Esophagus (tissue), 2 donors: ENCODE measurements around the gene WDPCP. TPM values are rescaled to one million over a fixed set of nuclear protein-coding genes. Genes with fewer than 3 reads are reported as not detected.
"Not testable (repeated sequence)": the region's sequence is repeated elsewhere in the genome, so short reads cannot be mapped to it uniquely, and the experiment has no call there.

Experiments used
- H3K27ac ChIP-seq, 2 donors: one replicate each; pipeline ENCODE4 v1.5.1; 2013; ENCODE audit warnings: low read depth in 2 of 2, mild to moderate bottlenecking in 2 of 2, inconsistent platforms in 1 of 2, low read length in 1 of 2, moderate library complexity in 1 of 2
- H3K27me3 ChIP-seq, 2 donors: one replicate each; pipeline ENCODE4 v1.6.1; 2013; ENCODE audit warnings: low read length in 2 of 2, control low read depth in 1 of 2, mild to moderate bottlenecking in 1 of 2; ENCODE audit not compliant: insufficient read depth in 2 of 2, control insufficient read depth in 1 of 2
- H3K36me3 ChIP-seq, 2 donors: one replicate each; pipeline ENCODE4 v1.6.1; 2013; ENCODE audit warnings: low read length in 1 of 2; ENCODE audit not compliant: control insufficient read depth in 2 of 2, insufficient read depth in 2 of 2
- H3K4me1 ChIP-seq, 2 donors: one replicate each; pipeline ENCODE4 v1.6.1; 2013; ENCODE audit warnings: low read length in 1 of 2; ENCODE audit not compliant: control insufficient read depth in 2 of 2, insufficient read depth in 2 of 2
- H3K4me3 ChIP-seq, 2 donors: one replicate each; pipeline ENCODE4 v1.5.1; 2013; ENCODE audit warnings: low read length in 2 of 2, mild to moderate bottlenecking in 2 of 2, low read depth in 1 of 2, moderate library complexity in 1 of 2
- H3K9me3 ChIP-seq, 2 donors: one replicate each; pipeline ENCODE4 v1.6.1; 2013; ENCODE audit warnings: mild to moderate bottlenecking in 2 of 2, low read depth in 1 of 2, low read length in 1 of 2, moderate library complexity in 1 of 2; ENCODE audit not compliant: control insufficient read depth in 2 of 2, insufficient read depth in 1 of 2
- WGBS, 2 donors: extraction: QIAGEN DNeasy Blood & Tissue Kit; methylation state at CpG; one replicate each; pipeline ENCODE4 v1.1.7; 2013; 5-methylcytosine and 5-hydroxymethylcytosine counted together
- polyA plus RNA-seq, 2 donors: library from polyadenylated mRNA; stranded (reverse); fragments of 200-250 nt; gene quantifications; one replicate each; pipeline ENCODE4 v1.2.3, GENCODE V29; 2013
- donor health status: healthy with polysubstance abuse.
- donor health status: Bipolar disorder and iron deficiency.

WDPCP gene
- polyA plus RNA-seq, 2 donors = 0.81 to 0.94 TPM

DNA sequence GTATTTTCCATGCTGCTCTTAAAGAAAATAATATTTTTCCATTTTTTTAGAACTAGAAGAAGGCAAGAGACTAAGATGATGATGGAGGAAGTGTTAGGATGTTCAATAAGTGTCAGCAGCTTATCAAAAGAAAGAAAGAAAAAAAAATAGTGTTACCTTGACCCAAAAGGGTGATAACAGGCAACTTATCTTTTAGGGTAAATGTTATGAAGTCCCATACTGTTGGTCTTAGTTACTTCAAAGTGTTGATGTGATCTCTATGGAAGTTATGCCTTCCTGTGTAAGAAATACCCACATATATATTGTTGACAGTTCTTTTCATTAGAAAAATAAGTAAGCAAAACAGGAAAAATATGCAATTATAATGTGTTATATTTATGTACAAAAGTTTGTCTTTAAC lies 394.1 kb downstream of the WDPCP start:
- Histone ChIP-seq H3K27ac (no peak overlapping the region), H3K4me1 (no peaks in the 10 kb centered on the region), H3K36me3 (no peaks in the 10 kb centered on the region), H3K9me3 (peaks cover 0 to 3% of the 10 kb centered on the region in 2 donors), H3K27me3 (no peaks in the 10 kb centered on the region), H3K4me3 (no peak overlapping the region)

DNA sequence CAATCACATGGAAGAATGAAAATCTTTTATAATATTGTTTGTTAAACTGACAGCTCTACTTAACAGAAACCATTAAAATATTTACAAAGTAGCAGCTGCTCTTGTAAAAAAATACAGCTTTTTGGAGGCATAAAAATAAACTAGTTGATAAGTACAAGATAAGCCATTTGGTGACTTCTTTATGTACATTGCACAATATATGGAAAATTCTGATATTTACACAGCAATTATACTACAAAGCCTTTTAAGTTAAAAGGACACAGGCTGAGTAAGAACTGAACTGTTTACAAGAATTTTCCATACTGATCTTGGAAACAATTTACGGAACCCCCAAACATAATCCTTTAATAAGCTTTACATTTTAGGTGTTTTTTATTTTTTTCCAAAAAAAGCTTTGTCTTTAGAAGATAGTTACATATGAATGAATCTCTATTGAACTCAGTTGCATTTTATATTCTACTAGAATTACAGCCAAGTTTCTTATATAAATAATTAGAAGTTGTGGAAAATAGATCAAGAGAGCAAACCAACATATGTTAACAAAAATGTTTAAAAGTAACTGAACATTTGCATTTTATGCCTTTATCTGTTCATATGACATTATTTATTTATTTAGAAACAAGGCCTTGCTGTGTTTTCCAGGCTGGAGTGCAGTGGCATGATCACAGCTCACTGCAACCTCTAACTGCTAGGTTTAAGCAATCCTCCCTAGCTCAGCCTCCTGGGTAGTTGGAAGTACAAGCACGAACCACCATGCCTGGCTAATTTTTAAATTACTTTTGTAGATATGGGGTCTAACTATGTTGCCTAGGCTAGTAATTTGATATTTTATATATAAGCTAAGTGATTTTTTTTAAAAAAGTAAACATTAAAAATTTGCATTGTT lies 395.1 kb downstream of the WDPCP start:
- Histone ChIP-seq H3K27ac (no peak overlapping the region), H3K36me3 (no peaks in the 10 kb centered on the region), H3K9me3 (peaks cover 0 to 3% of the 10 kb centered on the region in 2 donors), H3K4me1 (no peaks in the 10 kb centered on the region), H3K4me3 (no peak overlapping the region), H3K27me3 (no peaks in the 10 kb centered on the region)
- 75 to 80% methylated on average over 2 of the region's 2 CpGs for WGBS, 2 donors

DNA sequence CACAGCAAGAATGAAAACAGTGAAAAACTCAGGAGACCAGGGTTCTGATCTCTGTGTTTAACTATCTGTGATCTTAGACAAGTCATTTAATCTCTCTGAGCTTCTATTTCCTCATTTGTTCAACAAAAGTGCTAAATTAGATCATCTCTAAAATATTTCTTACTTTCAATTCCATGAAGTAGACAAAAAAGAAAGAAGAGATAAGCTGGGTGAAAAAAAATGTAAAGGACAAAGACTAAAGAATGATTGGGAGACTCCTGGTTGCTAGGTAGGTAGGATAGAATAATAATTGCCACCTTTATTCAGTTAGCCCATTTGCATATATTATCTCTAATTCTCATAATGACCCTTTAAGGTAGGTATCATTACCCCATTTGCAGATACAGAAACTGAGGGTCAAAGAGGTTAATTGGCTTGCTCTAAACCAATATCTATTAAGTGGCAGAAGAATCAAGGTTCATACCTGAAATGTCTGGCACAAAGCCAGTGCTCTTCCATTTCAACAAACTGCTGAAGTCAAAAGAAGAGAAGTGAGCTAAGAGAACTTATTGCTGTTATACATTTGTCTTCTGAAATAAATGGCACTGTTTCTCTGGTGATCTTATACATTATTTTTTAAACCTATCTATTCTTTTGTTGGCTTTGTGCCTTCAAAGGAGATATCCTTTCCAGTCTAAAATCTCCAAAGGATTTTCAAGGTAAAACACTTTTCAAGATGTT lies 395.9 kb downstream of the WDPCP start:
- Histone ChIP-seq H3K27me3 (no peaks in the 10 kb centered on the region), H3K36me3 (no peaks in the 10 kb centered on the region), H3K9me3 (peaks cover 0 to 3% of the 10 kb centered on the region in 2 donors), H3K27ac (no peak overlapping the region), H3K4me3 (no peak overlapping the region), H3K4me1 (no peaks in the 10 kb centered on the region)

- Histone ChIP-seq H3K9me3 (peaks cover 2 to 3% of the 10 kb centered on the region in 2 donors), H3K27me3 (no peaks in the 10 kb centered on the region), H3K4me3 (no peak overlapping the region), H3K27ac (no peak overlapping the region), H3K36me3 (no peaks in the 10 kb centered on the region), H3K4me1 (no peaks in the 10 kb centered on the region)
- WGBS, 2 donors = 39 to 45% methylated on average over 4 of the region's 4 CpGs
Measured at GRCh38 chr2:63189026-63189425, 399.3 kb downstream of the WDPCP start.

- Histone ChIP-seq H3K27ac (no peak overlapping the region), H3K36me3 (no peaks in the 10 kb centered on the region), H3K4me1 (no peaks in the 10 kb centered on the region), H3K9me3 (peaks cover 2 to 3% of the 10 kb centered on the region in 2 donors), H3K27me3 (no peaks in the 10 kb centered on the region), H3K4me3 (no peak overlapping the region)
- WGBS, 2 donors = 68 to 90% methylated on average over 3 of the region's 3 CpGs
Measured at GRCh38 chr2:63186331-63186730, 401.9 kb downstream of the WDPCP start.

DNA sequence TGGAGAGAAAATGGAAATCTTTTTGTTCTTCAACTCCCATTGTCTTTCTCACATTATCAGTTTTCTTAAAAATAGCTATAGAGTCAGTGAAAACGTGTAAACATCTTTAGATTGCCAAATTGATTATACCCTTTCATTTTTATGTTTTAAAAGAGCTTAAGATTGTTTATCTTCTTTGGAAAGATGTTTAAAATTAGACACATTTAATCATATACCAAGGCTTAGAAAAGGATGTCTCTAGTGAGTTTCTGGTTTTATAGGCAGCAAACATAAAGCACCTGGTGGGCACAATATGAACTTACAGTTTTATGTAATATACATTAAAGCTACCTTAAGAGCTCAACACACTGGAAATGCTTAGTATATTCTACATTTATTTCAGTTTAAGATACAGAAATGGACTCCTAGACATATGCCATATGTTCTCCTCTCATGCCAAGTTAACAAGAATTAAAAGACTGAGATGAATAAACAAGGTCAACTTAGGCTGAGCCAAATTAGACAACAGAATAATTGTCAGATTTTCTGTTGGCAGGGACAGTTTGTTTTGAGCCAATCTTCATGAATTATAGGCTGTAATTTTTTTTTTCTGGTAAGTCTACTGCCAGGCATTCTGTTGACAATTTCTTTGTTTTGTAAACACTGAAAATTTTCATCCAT lies 425.0 kb downstream of the WDPCP start:
- Histone ChIP-seq H3K36me3 (no peaks in the 10 kb centered on the region), H3K27ac (no peak overlapping the region), H3K4me3 (no peak overlapping the region), H3K4me1 (no peaks in the 10 kb centered on the region), H3K27me3 (no peaks in the 10 kb centered on the region), H3K9me3 (no peaks in the 10 kb centered on the region)
- WGBS, 2 donors = 26 to 40% methylated on average over 1 of the region's 1 CpG

GRCh38 chr2:63159262-63159661 lies 429.0 kb downstream of the WDPCP start:
- Histone ChIP-seq H3K36me3 (no peaks in the 10 kb centered on the region), H3K27me3 (no peaks in the 10 kb centered on the region), H3K4me3 (no peak overlapping the region), H3K27ac (no peak overlapping the region), H3K9me3 (no peaks in the 10 kb centered on the region), H3K4me1 (no peaks in the 10 kb centered on the region)
- 93 to 100% methylated on average over 1 of the region's 1 CpG for WGBS, 2 donors

GRCh38 chr2:63136683-63137082 lies 451.6 kb downstream of the WDPCP start:
- H3K4me3 ChIP-seq, H3K27me3 ChIP-seq, H3K9me3 ChIP-seq, H3K36me3 ChIP-seq, H3K4me1 ChIP-seq, H3K27ac ChIP-seq: not testable (repeated sequence)

DNA sequence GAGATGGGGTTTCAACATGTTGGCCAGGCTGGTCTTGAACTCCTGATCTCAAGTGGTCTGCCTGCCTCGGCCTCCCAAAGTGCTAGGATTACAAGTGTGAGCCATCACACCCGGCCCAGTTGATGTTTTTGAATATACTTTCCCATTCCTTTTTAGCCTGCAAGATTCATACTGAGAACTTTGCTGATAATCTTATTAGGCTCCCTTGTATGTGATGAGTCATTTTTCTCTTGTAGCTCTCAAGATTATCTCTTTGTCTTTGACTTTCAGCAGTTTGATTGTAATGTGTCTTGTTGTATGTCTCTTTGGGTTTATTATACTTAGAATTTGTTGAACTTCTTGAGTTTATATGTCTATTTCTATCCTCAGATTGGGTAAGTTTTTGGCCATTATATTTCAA lies 456.3 kb downstream of the WDPCP start:
- 83 to 93% methylated on average over 2 of the region's 2 CpGs for WGBS, 2 donors
- Histone ChIP-seq H3K27ac (no peak overlapping the region), H3K4me3 (no peak overlapping the region), H3K9me3 (no peaks in the 10 kb centered on the region), H3K36me3 (no peaks in the 10 kb centered on the region), H3K27me3 (no peaks in the 10 kb centered on the region), H3K4me1 (no peaks in the 10 kb centered on the region)
